NOMO-1 (cell line): ENCODE measurements around the gene CKS1B.
A peak's percentile ranks its signal among the peaks of the same experiment; 100 is the strongest.

Experiments
- DNase-seq, 2 experiments: peaks; one replicate each; lab custom pipeline; 2025; ENCODE audit not compliant: unreplicated experiment in 2 of 2; lab: John Stamatoyannopoulos, UW

CKS1B gene

GRCh38 chr1:154945160-154945961, 29.1 kb upstream of the CKS1B start:
- no peak for DNase-seq

GRCh38 chr1:154945962-154946850, 28.3 kb upstream of the CKS1B start:
- DNase-seq = no peak

- no peak for DNase-seq
Measured at GRCh38 chr1:154948079-154948478, 26.4 kb upstream of the CKS1B start.

- DNase-seq = no peak
Measured at GRCh38 chr1:154951901-154952657, 22.4 kb upstream of the CKS1B start.

- DNase-seq = no peak
Measured at GRCh38 chr1:154952664-154953063, 21.8 kb upstream of the CKS1B start.

GRCh38 chr1:154953611-154954038, 20.9 kb upstream of the CKS1B start:
- DNase-seq = no peak

GRCh38 chr1:154954541-154954940, 19.9 kb upstream of the CKS1B start:
- DNase-seq = no peak

- DNase-seq = peak in 1 of 2 experiments; percentile 10
Measured at GRCh38 chr1:154955039-154955717, 19.3 kb upstream of the CKS1B start.

- DNase-seq = peak; percentile 90 to 93
Measured at GRCh38 chr1:154955718-154956543, 18.6 kb upstream of the CKS1B start, which contains the start of gene PBXIP1. PBXIP1 (minus strand) TSS chr1:154956099; CDS start chr1:154953721, 2,378 bp downstream.

- no peak for DNase-seq
Measured at GRCh38 chr1:154956544-154956941, 17.9 kb upstream of the CKS1B start.

- DNase-seq = no peak
Measured at GRCh38 chr1:154957091-154957657, 17.3 kb upstream of the CKS1B start.

- no peak for DNase-seq
Measured at GRCh38 chr1:154958036-154958435, 16.4 kb upstream of the CKS1B start.

GRCh38 chr1:154958681-154959425, 15.6 kb upstream of the CKS1B start:
- no peak for DNase-seq

- no peak for DNase-seq
Measured at GRCh38 chr1:154959426-154959780, 15.1 kb upstream of the CKS1B start.

- DNase-seq = no peak
Measured at GRCh38 chr1:154960446-154961136, 13.9 kb upstream of the CKS1B start.

GRCh38 chr1:154961207-154962155, 13.0 kb upstream of the CKS1B start, which contains the start of gene PYGO2:
PYGO2 (minus strand) TSS chr1:154961782; CDS start chr1:154961576, 206 bp downstream.
- peak; percentile 72 to 84 for DNase-seq
